ENCODE measurements around the gene GDAP2.

The GDAP2 gene

GRCh38 chr1:117942293-117942692 lies 12.9 kb upstream of the GDAP2 start:
- no peaks in the 10 kb centered on the region for H3K9me2 ChIP-seq (ENCODE audit: low read depth, low read length)
- H3K9ac ChIP-seq (ENCODE audit: low read length) = no peak overlapping the region
- no peak overlapping the region for H3K27ac ChIP-seq (ENCODE audit: low read depth, low read length, poor library complexity, severe bottlenecking)
- no peak overlapping the region for H3K4me3 ChIP-seq (ENCODE audit: low read depth, low read length, poor library complexity, severe bottlenecking)
- H3K27me3 ChIP-seq (ENCODE audit: insufficient read depth, low read length) = no peaks in the 10 kb centered on the region
- TF ChIP-seq, protein P1, sequence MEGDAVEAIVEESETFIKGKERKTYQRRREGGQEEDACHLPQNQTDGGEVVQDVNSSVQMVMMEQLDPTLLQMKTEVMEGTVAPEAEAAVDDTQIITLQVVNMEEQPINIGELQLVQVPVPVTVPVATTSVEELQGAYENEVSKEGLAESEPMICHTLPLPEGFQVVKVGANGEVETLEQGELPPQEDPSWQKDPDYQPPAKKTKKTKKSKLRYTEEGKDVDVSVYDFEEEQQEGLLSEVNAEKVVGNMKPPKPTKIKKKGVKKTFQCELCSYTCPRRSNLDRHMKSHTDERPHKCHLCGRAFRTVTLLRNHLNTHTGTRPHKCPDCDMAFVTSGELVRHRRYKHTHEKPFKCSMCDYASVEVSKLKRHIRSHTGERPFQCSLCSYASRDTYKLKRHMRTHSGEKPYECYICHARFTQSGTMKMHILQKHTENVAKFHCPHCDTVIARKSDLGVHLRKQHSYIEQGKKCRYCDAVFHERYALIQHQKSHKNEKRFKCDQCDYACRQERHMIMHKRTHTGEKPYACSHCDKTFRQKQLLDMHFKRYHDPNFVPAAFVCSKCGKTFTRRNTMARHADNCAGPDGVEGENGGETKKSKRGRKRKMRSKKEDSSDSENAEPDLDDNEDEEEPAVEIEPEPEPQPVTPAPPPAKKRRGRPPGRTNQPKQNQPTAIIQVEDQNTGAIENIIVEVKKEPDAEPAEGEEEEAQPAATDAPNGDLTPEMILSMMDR (IDR thresholded peaks at IDR 0.05; ENCODE audit: low read length) = no peak
- TF ChIP-seq EZH2 (IDR thresholded peaks at IDR 0.05; ENCODE audit: borderline replicate concordance, low read length) = no peak
- H3F3A ChIP-seq (ENCODE audit: insufficient read depth, low read length) = no peaks in the 10 kb centered on the region
- H3K36me3 ChIP-seq (ENCODE audit: insufficient read depth, low read length) = peaks cover 93% of the 10 kb centered on the region
- no peaks in the 10 kb centered on the region for H4K20me1 ChIP-seq (ENCODE audit: insufficient read depth, low read length)
- H3K4me1 ChIP-seq (ENCODE audit: insufficient read depth, low read length, severe bottlenecking) = no peaks in the 10 kb centered on the region
- no peak overlapping the region for H3K4me2 ChIP-seq (ENCODE audit: low read length)
- H2AFZ ChIP-seq (ENCODE audit: low read length) = no peak overlapping the region
- no peaks in the 10 kb centered on the region for H3K79me2 ChIP-seq (ENCODE audit: insufficient read depth, low read length)
- H3K9me3 ChIP-seq (ENCODE audit: low read length) = no peaks in the 10 kb centered on the region

DNA sequence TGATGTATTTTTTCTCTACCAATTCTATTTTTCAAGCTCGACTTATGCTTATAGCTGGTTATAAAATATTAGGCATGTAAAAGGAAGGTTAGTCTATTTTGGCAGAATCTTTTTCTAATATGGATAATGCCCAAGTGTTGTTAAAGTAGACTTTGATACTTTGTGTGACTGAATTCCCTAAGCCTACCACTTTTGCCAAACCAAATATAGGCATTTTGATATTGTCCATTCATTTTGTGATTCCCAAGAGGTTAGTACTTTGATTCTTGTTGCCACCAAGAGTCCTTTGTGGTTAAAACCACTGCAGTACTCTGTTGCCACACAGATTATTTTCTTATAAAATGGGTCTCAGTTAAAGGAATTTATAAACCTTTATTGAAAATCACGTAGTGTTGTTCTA lies 4.3 kb upstream of the GDAP2 start:
- H3K79me2 ChIP-seq (ENCODE audit: insufficient read depth, low read length) = peaks cover 33% of the 10 kb centered on the region
- H3K36me3 ChIP-seq (ENCODE audit: insufficient read depth, low read length) = peaks cover 49% of the 10 kb centered on the region
- H3F3A ChIP-seq (ENCODE audit: insufficient read depth, low read length) = no peaks in the 10 kb centered on the region; the same call in 1 of the 2 replicates
- no peak overlapping the region for H3K4me3 ChIP-seq (ENCODE audit: low read depth, low read length, poor library complexity, severe bottlenecking)
- H4K20me1 ChIP-seq (ENCODE audit: insufficient read depth, low read length) = no peaks in the 10 kb centered on the region
- H3K4me2 ChIP-seq (ENCODE audit: low read length) = no peak overlapping the region
- H3K27me3 ChIP-seq (ENCODE audit: insufficient read depth, low read length) = no peaks in the 10 kb centered on the region
- no peak overlapping the region for H3K27ac ChIP-seq (ENCODE audit: low read depth, low read length, poor library complexity, severe bottlenecking)
- H3K4me1 ChIP-seq (ENCODE audit: insufficient read depth, low read length, severe bottlenecking) = peaks cover 22% of the 10 kb centered on the region
- H2AFZ ChIP-seq (ENCODE audit: low read length) = no peak overlapping the region
- TF ChIP-seq, protein P1 (IDR thresholded peaks at IDR 0.05; ENCODE audit: low read length) = no peak
- TF ChIP-seq EZH2 (IDR thresholded peaks at IDR 0.05; ENCODE audit: borderline replicate concordance, low read length) = no peak
- no peaks in the 10 kb centered on the region for H3K9me3 ChIP-seq (ENCODE audit: low read length)
- H3K9ac ChIP-seq (ENCODE audit: low read length) = no peak overlapping the region
- H3K9me2 ChIP-seq (ENCODE audit: low read depth, low read length) = no peaks in the 10 kb centered on the region

- no peaks in the 10 kb centered on the region for H3K9me3 ChIP-seq (ENCODE audit: low read length)
- peak overlapping the region; percentile 14; the same call in 1 of the 2 replicates for H3K4me2 ChIP-seq (ENCODE audit: low read length)
- H3K36me3 ChIP-seq (ENCODE audit: insufficient read depth, low read length) = peaks cover 38% of the 10 kb centered on the region
- no peak overlapping the region for H3K9ac ChIP-seq (ENCODE audit: low read length)
- no peaks in the 10 kb centered on the region for H3K9me2 ChIP-seq (ENCODE audit: low read depth, low read length)
- H3K4me3 ChIP-seq (ENCODE audit: low read depth, low read length, poor library complexity, severe bottlenecking) = no peak overlapping the region
- TF ChIP-seq, protein P1 (IDR thresholded peaks at IDR 0.05; ENCODE audit: low read length) = no peak
- TF ChIP-seq EZH2 (IDR thresholded peaks at IDR 0.05; ENCODE audit: borderline replicate concordance, low read length) = no peak
- H3K4me1 ChIP-seq (ENCODE audit: insufficient read depth, low read length, severe bottlenecking) = peaks cover 34% of the 10 kb centered on the region
- no peaks in the 10 kb centered on the region for H4K20me1 ChIP-seq (ENCODE audit: insufficient read depth, low read length)
- H2AFZ ChIP-seq (ENCODE audit: low read length) = no peak overlapping the region
- H3K79me2 ChIP-seq (ENCODE audit: insufficient read depth, low read length) = peaks cover 42% of the 10 kb centered on the region
- no peaks in the 10 kb centered on the region; the same call in 1 of the 2 replicates for H3F3A ChIP-seq (ENCODE audit: insufficient read depth, low read length)
- H3K27ac ChIP-seq (ENCODE audit: low read depth, low read length, poor library complexity, severe bottlenecking) = no peak overlapping the region
- no peaks in the 10 kb centered on the region for H3K27me3 ChIP-seq (ENCODE audit: insufficient read depth, low read length)
Measured at GRCh38 chr1:117932576-117932975, 3.2 kb upstream of the GDAP2 start.
